SH-SY5Y (cell line): ENCODE measurements around the gene IL17RC.

Experiments used
- GATA2 ChIP-seq: IDR thresholded peaks from 2 replicates; pipeline ENCODE4 v1.6.1; 2011; ENCODE audit warnings: mild to moderate bottlenecking, low read depth, low read length
- GATA3 ChIP-seq: IDR thresholded peaks from 2 replicates; pipeline ENCODE4 v1.6.1; 2011; ENCODE audit warnings: low read depth, mild to moderate bottlenecking, low read length, moderate library complexity

GRCh38 chr3:9951598-9951961, 34.7 kb downstream of the IL17RC start:
- TF ChIP-seq GATA3 (no peak), GATA2 (no peak)
